K562 (cell line): ENCODE data around the gene ACACB. TPM values are rescaled to one million over a fixed set of nuclear protein-coding genes. Genes with fewer than 3 reads are reported as not detected.

ENCODE experiments used
- CREBBP ChIP-seq: IDR thresholded peaks from one replicate; pipeline ENCODE4 v1.6.1; 2012; ENCODE audit warnings: low read depth, mild to moderate bottlenecking, control low read depth, inconsistent platforms, low read length
- DPF2 ChIP-seq: fragments of 450-650 bp; IDR thresholded peaks from 2 replicates; pipeline ENCODE4 v1.6.1; 2016
- EHMT2 ChIP-seq: fragments of 450-650 bp; IDR thresholded peaks from 2 replicates; pipeline ENCODE4 v1.6.1; 2018; ENCODE audit warnings: antibody characterized with exemption
- EP400 ChIP-seq: fragments of 450-650 bp; IDR thresholded peaks from 2 replicates; pipeline ENCODE4 v1.6.1; 2017; ENCODE audit warnings: antibody characterized with exemption, mild to moderate bottlenecking, moderate library complexity
- MAFK ChIP-seq: IDR thresholded peaks from 2 replicates; pipeline ENCODE4 v1.6.1; 2011; ENCODE audit warnings: low read length, improper control_type of control experiment
- MTA2 ChIP-seq: fragments of 450-650 bp; IDR thresholded peaks from 2 replicates; pipeline ENCODE4 v1.6.1; 2016; ENCODE audit warnings: low read depth
- NFATC3 ChIP-seq: fragments of 450-650 bp; IDR thresholded peaks from 2 replicates; pipeline ENCODE4 v1.6.1; 2017; ENCODE audit warnings: mild to moderate bottlenecking
- PCBP1 ChIP-seq: fragments of 200-400 bp; formaldehyde crosslinking; IDR thresholded peaks from 2 replicates; pipeline ENCODE4 v1.6.1; 2018; ENCODE audit warnings: mild to moderate bottlenecking, low read depth, low read length; ENCODE audit not compliant: poor library complexity, severe bottlenecking
- SUPT5H ChIP-seq: fragments of 450-650 bp; IDR thresholded peaks from 2 replicates; pipeline ENCODE4 v1.6.1; 2016
- ZNF197 ChIP-seq: fragments of 200-800 bp; sonication (Bioruptor generic); IDR thresholded peaks from 2 replicates; pipeline ENCODE4 v1.6.1; 2016; ENCODE audit warnings: low read depth, missing genetic modification characterization, missing compliant biosample characterization
- ZNF699 ChIP-seq: fragments of 250-450 bp; sonication (Bioruptor Pico); IDR thresholded peaks from 2 replicates; pipeline ENCODE4 v1.8.0; 2021; ENCODE audit warnings: mild to moderate bottlenecking, moderate library complexity; ENCODE audit not compliant: insufficient replicate concordance
- ZZZ3 ChIP-seq: fragments of 450-650 bp; IDR thresholded peaks from 2 replicates; pipeline ENCODE4 v1.6.1; 2016; ENCODE audit warnings: antibody characterized with exemption, mild to moderate bottlenecking, moderate library complexity
- polyA plus RNA-seq, 8 experiments: library from polyadenylated mRNA; depleted of rRNA in 4 of 8; stranded (reverse) in 5 of 8; unstranded in 3 of 8; fragments of >200 nt; fragmentation: Nextera tagmentation in 2 of 8; fragmentation: Illumina TruSeq in 1 of 8; extraction: Ambion mirVana in 2 of 8; extraction: Trizol in 1 of 8; gene quantifications; 2 replicates each; pipeline versions ENCODE4 v1.2.1 to v1.2.3, GENCODE V29; 2011 to 2014; ENCODE audit warnings: inconsistent platforms in 1 of 8, missing spikeins in 1 of 8
- total RNA-seq, 7 experiments: library from RNA; depleted of rRNA in 6 of 7; stranded (reverse); fragments of >200 nt in 6 of 7; fragmentation: Illumina TruSeq in 2 of 7; extraction: Trizol in 2 of 7; gene quantifications; 2 replicates each; pipeline versions ENCODE4 v1.2.1 to v1.2.3, GENCODE V29; 2011 to 2021; ENCODE audit warnings: low replicate concordance in 1 of 7
- TF ChIP-seq, protein P1 (sequence below): fragments of 450-650 bp; formaldehyde crosslinking; IDR thresholded peaks from 2 replicates; pipeline ENCODE4 v1.4.0; 2022; ENCODE audit warnings: mild to moderate bottlenecking, moderate library complexity
- TF ChIP-seq, protein P2 (sequence below): fragments of 250-450 bp; sonication (Bioruptor Pico); IDR thresholded peaks from 2 replicates; pipeline ENCODE4 v1.5.0; 2021
- TF ChIP-seq, protein P3 (sequence below): fragments of 450-650 bp; conservative IDR thresholded peaks from 2 replicates; pipeline ENCODE4 v1.6.1; 2016; ENCODE audit warnings: missing genetic modification characterization, low read depth, mild to moderate bottlenecking, control low read depth, missing compliant biosample characterization
- TF ChIP-seq, protein P4 (sequence below): fragments of 450-650 bp; IDR thresholded peaks from 2 replicates; pipeline ENCODE4 v1.6.1; 2016; ENCODE audit warnings: antibody characterized with exemption
- TF ChIP-seq, protein P5 (sequence below): fragments of 150-350 bp; IDR thresholded peaks from 2 replicates; pipeline ENCODE4 v1.6.1; 2014; ENCODE audit warnings: low read depth, mild to moderate bottlenecking, low read length, borderline replicate concordance
- TF ChIP-seq, protein P6 (sequence below): IDR thresholded peaks from 2 replicates; pipeline ENCODE4 v1.6.1; 2011; ENCODE audit warnings: borderline replicate concordance, low read depth, mild to moderate bottlenecking, moderate library complexity, low read length; ENCODE audit not compliant: insufficient read depth, poor library complexity, severe bottlenecking

ACACB gene
- total and polyA plus RNA-seq, 9 of the 15 experiments (the other 6 are each of a cell fraction or from before 2014, with no cell fraction given), result 0.10 to 2.5 (median 0.83) TPM

DNA sequence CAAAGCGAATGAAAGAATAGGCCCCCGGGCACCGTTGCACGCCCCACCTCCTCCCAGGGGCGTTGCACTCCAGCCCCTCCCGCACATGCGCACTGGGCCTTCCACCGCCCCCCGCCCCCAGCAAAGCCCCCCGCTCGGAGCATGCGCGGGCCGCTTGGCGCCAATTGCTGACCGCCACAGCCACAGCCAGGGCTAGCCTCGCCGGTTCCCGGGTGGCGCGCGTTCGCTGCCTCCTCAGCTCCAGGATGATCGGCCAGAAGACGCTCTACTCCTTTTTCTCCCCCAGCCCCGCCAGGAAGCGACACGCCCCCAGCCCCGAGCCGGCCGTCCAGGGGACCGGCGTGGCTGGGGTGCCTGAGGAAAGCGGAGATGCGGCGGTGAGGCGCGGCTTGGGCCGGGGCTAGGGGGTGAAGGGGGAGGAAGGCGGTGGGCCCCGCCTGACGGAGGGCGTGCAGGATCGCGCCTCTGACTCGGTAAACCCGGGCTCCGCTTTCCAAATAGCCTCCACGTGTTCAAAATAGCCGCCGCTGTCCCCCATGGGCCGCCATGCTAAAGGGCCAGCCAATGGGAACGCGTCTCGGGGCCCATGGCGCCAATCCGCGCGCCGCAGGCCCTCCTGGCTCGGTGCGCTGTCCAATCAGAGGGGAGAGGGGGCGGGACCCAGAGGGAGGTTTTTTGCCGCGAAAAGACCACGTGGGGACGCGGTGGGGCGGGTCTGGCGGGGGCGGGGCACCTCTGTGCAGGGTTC, 18.8 kb upstream of the ACACB start, which contains the start of gene UNG (continued):
- TF ChIP-seq, protein P1, sequence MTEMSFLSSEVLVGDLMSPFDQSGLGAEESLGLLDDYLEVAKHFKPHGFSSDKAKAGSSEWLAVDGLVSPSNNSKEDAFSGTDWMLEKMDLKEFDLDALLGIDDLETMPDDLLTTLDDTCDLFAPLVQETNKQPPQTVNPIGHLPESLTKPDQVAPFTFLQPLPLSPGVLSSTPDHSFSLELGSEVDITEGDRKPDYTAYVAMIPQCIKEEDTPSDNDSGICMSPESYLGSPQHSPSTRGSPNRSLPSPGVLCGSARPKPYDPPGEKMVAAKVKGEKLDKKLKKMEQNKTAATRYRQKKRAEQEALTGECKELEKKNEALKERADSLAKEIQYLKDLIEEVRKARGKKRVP (CRISPR knock-in tag), result no peak
- TF ChIP-seq CREBBP (no peak), MAFK (no peak), EP400 (peak; percentile 90), ZNF699 (CRISPR knock-in tag) (no peak), ZZZ3 (no peak), MTA2 (no peak), EHMT2 (no peak), DPF2 (0 out of 2 replicates have a peak, but pooled peaks have one; percentile 8), ZNF197 (CRISPR knock-in tag) (no peak), PCBP1 (peak; percentile 76), SUPT5H (peak; percentile 71), NFATC3 (no peak)
- TF ChIP-seq, protein P2, sequence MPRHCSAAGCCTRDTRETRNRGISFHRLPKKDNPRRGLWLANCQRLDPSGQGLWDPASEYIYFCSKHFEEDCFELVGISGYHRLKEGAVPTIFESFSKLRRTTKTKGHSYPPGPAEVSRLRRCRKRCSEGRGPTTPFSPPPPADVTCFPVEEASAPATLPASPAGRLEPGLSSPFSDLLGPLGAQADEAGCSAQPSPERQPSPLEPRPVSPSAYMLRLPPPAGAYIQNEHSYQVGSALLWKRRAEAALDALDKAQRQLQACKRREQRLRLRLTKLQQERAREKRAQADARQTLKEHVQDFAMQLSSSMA, result no peak
- TF ChIP-seq, protein P3, sequence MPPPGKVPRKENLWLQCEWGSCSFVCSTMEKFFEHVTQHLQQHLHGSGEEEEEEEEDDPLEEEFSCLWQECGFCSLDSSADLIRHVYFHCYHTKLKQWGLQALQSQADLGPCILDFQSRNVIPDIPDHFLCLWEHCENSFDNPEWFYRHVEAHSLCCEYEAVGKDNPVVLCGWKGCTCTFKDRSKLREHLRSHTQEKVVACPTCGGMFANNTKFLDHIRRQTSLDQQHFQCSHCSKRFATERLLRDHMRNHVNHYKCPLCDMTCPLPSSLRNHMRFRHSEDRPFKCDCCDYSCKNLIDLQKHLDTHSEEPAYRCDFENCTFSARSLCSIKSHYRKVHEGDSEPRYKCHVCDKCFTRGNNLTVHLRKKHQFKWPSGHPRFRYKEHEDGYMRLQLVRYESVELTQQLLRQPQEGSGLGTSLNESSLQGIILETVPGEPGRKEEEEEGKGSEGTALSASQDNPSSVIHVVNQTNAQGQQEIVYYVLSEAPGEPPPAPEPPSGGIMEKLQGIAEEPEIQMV (tag), result no peak
- TF ChIP-seq, protein P4, sequence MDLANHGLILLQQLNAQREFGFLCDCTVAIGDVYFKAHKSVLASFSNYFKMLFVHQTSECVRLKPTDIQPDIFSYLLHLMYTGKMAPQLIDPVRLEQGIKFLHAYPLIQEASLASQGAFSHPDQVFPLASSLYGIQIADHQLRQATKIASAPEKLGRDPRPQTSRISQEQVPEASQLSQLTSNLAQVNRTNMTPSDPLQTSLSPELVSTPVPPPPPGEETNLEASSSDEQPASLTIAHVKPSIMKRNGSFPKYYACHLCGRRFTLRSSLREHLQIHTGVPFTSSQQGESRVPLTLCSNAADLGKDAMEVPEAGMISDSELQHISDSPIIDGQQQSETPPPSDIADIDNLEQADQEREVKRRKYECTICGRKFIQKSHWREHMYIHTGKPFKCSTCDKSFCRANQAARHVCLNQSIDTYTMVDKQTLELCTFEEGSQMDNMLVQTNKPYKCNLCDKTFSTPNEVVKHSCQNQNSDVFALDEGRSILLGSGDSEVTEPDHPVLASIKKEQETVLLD, result peak; percentile 95
- TF ChIP-seq, protein P5, sequence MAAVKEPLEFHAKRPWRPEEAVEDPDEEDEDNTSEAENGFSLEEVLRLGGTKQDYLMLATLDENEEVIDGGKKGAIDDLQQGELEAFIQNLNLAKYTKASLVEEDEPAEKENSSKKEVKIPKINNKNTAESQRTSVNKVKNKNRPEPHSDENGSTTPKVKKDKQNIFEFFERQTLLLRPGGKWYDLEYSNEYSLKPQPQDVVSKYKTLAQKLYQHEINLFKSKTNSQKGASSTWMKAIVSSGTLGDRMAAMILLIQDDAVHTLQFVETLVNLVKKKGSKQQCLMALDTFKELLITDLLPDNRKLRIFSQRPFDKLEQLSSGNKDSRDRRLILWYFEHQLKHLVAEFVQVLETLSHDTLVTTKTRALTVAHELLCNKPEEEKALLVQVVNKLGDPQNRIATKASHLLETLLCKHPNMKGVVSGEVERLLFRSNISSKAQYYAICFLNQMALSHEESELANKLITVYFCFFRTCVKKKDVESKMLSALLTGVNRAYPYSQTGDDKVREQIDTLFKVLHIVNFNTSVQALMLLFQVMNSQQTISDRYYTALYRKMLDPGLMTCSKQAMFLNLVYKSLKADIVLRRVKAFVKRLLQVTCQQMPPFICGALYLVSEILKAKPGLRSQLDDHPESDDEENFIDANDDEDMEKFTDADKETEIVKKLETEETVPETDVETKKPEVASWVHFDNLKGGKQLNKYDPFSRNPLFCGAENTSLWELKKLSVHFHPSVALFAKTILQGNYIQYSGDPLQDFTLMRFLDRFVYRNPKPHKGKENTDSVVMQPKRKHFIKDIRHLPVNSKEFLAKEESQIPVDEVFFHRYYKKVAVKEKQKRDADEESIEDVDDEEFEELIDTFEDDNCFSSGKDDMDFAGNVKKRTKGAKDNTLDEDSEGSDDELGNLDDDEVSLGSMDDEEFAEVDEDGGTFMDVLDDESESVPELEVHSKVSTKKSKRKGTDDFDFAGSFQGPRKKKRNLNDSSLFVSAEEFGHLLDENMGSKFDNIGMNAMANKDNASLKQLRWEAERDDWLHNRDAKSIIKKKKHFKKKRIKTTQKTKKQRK, result peak; percentile 58; the same call in 1 of the 2 replicates
- TF ChIP-seq, protein P6, sequence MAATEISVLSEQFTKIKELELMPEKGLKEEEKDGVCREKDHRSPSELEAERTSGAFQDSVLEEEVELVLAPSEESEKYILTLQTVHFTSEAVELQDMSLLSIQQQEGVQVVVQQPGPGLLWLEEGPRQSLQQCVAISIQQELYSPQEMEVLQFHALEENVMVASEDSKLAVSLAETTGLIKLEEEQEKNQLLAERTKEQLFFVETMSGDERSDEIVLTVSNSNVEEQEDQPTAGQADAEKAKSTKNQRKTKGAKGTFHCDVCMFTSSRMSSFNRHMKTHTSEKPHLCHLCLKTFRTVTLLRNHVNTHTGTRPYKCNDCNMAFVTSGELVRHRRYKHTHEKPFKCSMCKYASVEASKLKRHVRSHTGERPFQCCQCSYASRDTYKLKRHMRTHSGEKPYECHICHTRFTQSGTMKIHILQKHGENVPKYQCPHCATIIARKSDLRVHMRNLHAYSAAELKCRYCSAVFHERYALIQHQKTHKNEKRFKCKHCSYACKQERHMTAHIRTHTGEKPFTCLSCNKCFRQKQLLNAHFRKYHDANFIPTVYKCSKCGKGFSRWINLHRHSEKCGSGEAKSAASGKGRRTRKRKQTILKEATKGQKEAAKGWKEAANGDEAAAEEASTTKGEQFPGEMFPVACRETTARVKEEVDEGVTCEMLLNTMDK, result no peak
